Mucosa of descending colon (tissue), 3 donors: ENCODE measurements around the gene PNPLA1. TPM values are rescaled to one million over a fixed set of nuclear protein-coding genes. Genes with fewer than 3 reads are reported as not detected.
A peak's percentile ranks its signal among the peaks of the same experiment; 100 is the strongest.

Experiments used
- ATAC-seq: fragments of 200-7000 bp; cut with Tn5 transposase; one replicate; pipeline ENCODE4 v1.9.1; 2020; ENCODE audit warnings: mild to moderate bottlenecking, moderate library complexity
- DNase-seq, 3 donors: peaks; one replicate each; pipeline ENCODE4 v3.0.0-alpha.2; 2020
- H3K36me3 ChIP-seq: fragments of 200-600 bp; one replicate; pipeline ENCODE4 v1.8.0; 2021; ENCODE audit warnings: low read depth, mild to moderate bottlenecking
- H3K4me1 ChIP-seq: fragments of 200-600 bp; one replicate; pipeline ENCODE4 v1.8.0; 2021; ENCODE audit warnings: low read depth, mild to moderate bottlenecking
- H3K4me3 ChIP-seq: fragments of 200-600 bp; one replicate; pipeline ENCODE4 v1.8.0; 2021; ENCODE audit warnings: mild to moderate bottlenecking
- H3K9me3 ChIP-seq: fragments of 200-600 bp; one replicate; pipeline ENCODE4 v1.8.0; 2021; ENCODE audit warnings: mild to moderate bottlenecking
- intact Hi-C, 2 donors: fragments of 100-400 bp; cut with DNase I in 1 of 2; cut with micrococcal nuclease in 1 of 2; formaldehyde crosslinking; loops; one replicate each; pipeline versions ENCODE4 v1.11.0 to v1.11.1; 2022; cut with DNase I, micrococcal nuclease
- total RNA-seq, 3 donors: library from RNA; stranded (reverse); fragmentation: NEBNext Ultra II Directional in 2 of 3; extraction: Animal tissue kit (Norgen Biotek cat#: 25700) in 2 of 3; gene quantifications; one replicate each; pipeline versions ENCODE4 v1.2.1 to v1.2.4, GENCODE V29; 2021 to 2023
- TF ChIP-seq, protein P1 (sequence below): fragments of 200-600 bp; IDR thresholded peaks from one replicate; pipeline ENCODE4 v1.8.0; 2022; ENCODE audit warnings: antibody characterized with exemption, mild to moderate bottlenecking
- donor health status: DM: no; HTN: no; CAD: no; lungs with moderate emphysema.
- donor health status: DM: no; HTN: no; CAD: no.
- donor health status: DM: no; HTN: yes; CAD: no.

Gene PNPLA1
- total RNA-seq, 3 donors from 2014 or later = 0.19 to 0.38 (median 0.27) TPM

DNA sequence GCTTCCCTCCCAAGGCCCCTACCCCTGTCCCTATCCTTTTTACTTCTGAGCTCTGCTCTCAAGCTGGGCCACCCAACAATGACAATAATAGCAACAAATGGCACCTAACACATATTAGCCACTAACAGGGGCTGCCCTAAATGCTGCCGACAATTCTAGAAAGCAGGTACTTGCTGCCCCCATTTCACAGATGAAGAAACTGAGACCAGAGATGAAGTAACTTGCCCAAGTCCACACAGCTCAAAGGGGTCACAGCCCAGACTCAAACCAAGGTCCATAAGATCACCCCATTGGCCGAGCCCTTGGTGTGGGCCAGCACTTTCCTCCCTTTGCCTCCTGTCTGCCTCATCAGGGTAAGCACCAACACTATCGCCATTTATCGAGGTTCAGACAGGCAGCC, 54.9 kb downstream of the PNPLA1 start:
- DNase-seq (no peak), ATAC-seq (no peak)
- H3K4me3 ChIP-seq = no peak overlapping the region
- intact Hi-C loops = no loop called here
- TF ChIP-seq, protein P1, sequence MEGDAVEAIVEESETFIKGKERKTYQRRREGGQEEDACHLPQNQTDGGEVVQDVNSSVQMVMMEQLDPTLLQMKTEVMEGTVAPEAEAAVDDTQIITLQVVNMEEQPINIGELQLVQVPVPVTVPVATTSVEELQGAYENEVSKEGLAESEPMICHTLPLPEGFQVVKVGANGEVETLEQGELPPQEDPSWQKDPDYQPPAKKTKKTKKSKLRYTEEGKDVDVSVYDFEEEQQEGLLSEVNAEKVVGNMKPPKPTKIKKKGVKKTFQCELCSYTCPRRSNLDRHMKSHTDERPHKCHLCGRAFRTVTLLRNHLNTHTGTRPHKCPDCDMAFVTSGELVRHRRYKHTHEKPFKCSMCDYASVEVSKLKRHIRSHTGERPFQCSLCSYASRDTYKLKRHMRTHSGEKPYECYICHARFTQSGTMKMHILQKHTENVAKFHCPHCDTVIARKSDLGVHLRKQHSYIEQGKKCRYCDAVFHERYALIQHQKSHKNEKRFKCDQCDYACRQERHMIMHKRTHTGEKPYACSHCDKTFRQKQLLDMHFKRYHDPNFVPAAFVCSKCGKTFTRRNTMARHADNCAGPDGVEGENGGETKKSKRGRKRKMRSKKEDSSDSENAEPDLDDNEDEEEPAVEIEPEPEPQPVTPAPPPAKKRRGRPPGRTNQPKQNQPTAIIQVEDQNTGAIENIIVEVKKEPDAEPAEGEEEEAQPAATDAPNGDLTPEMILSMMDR = no peak
- no peaks in the 10 kb centered on the region for H3K9me3 ChIP-seq
- H3K4me1 ChIP-seq = peaks cover 11% of the 10 kb centered on the region
- H3K36me3 ChIP-seq = no peaks in the 10 kb centered on the region

- no peak overlapping the region for H3K4me3 ChIP-seq
- intact Hi-C loops = no loop called here
- H3K4me1 ChIP-seq = no peaks in the 10 kb centered on the region
- no peaks in the 10 kb centered on the region for H3K36me3 ChIP-seq
- no peaks in the 10 kb centered on the region for H3K9me3 ChIP-seq
- DNase-seq (no peak), ATAC-seq (peak; percentile 39)
- TF ChIP-seq, protein P1 = no peak
These were observed 56.6 kb downstream of the PNPLA1 start for GRCh38 chr6:36326356-36326995.

- H3K9me3 ChIP-seq = no peaks in the 10 kb centered on the region
- H3K36me3 ChIP-seq = no peaks in the 10 kb centered on the region
- no peaks in the 10 kb centered on the region for H3K4me1 ChIP-seq
- TF ChIP-seq, protein P1 = no peak
- DNase-seq (no peak), ATAC-seq (no peak)
- no peak overlapping the region for H3K4me3 ChIP-seq
- intact Hi-C loops = no loop called here
These were observed 57.5 kb downstream of the PNPLA1 start for GRCh38 chr6:36327226-36327918.

DNA sequence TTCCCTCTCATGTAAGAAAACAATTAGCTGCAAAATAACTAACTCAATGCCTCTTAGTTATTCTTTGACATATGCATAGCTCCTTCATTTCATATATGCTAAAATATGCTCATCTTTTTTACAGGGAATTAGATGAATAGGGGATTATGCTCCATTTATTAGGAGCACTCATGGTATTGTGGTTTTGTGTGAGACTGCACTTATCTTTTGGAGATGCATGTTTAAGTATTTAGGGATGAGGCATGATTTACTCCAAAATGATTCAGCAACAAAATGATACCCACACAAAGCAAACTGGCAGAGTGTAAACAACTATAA, 58.0 kb downstream of the PNPLA1 start:
- ATAC-seq (no peak), DNase-seq (no peak)
- intact Hi-C loops = no loop called here

GRCh38 chr6:36328600-36328999, 58.7 kb downstream of the PNPLA1 start:
- Histone ChIP-seq H3K4me3 (no peak overlapping the region), H3K36me3 (no peaks in the 10 kb centered on the region), H3K4me1 (peaks cover under 1% of the 10 kb centered on the region), H3K9me3 (no peaks in the 10 kb centered on the region)
- DNase-seq (no peak), ATAC-seq (no peak)
- intact Hi-C loops = no loop called here
- TF ChIP-seq, protein P1 = no peak

More for the DNA sequence above, 58.0 kb downstream of the PNPLA1 start:
- Histone ChIP-seq H3K9me3 (no peaks in the 10 kb centered on the region), H3K36me3 (no peaks in the 10 kb centered on the region), H3K4me3 (no peak overlapping the region), H3K4me1 (no peaks in the 10 kb centered on the region)
- TF ChIP-seq, protein P1 = no peak
